HUES48 (cell line): Measurements from ENCODE around the gene GGTLC2.
"Not testable (repeated sequence)": the region's sequence is repeated elsewhere in the genome, so short reads cannot be mapped to it uniquely, and the experiment has no call there.

Experiments
- H3K27ac ChIP-seq: one replicate; pipeline ENCODE4 v1.7.0; 2013; ENCODE audit warnings: low read depth, low read length, inconsistent platforms
- H3K27me3 ChIP-seq: 2 replicates; pipeline ENCODE4 v1.6.1; 2013; ENCODE audit warnings: mild to moderate bottlenecking, low read length; ENCODE audit not compliant: control insufficient read depth, insufficient read depth
- H3K36me3 ChIP-seq: 2 replicates; pipeline ENCODE4 v1.6.1; 2013; ENCODE audit warnings: low read length; ENCODE audit not compliant: control insufficient read depth, insufficient read depth
- H3K4me1 ChIP-seq: 2 replicates; pipeline ENCODE4 v1.6.1; 2013; ENCODE audit warnings: mild to moderate bottlenecking, low read length; ENCODE audit not compliant: control insufficient read depth, insufficient read depth
- H3K4me3 ChIP-seq: 2 replicates; pipeline ENCODE4 v1.5.1; 2013; ENCODE audit warnings: mild to moderate bottlenecking, low read depth, low read length
- H3K9ac ChIP-seq: 2 replicates; pipeline ENCODE4 v1.6.1; 2013; ENCODE audit warnings: mild to moderate bottlenecking, low read depth, low read length, moderate library complexity
- H3K9me3 ChIP-seq: 2 replicates; pipeline ENCODE4 v1.6.1; 2013; ENCODE audit warnings: low read length; ENCODE audit not compliant: control insufficient read depth, insufficient read depth

The GGTLC2 gene

GRCh38 chr22:22642255-22642654 is 2.2 kb upstream of the GGTLC2 start:
- H3K36me3 ChIP-seq, H3K27me3 ChIP-seq, H3K4me3 ChIP-seq, H3K9me3 ChIP-seq, H3K4me1 ChIP-seq, H3K27ac ChIP-seq, H3K9ac ChIP-seq: not testable (repeated sequence)

- H3K9ac ChIP-seq, H3K27ac ChIP-seq, H3K4me3 ChIP-seq, H3K4me1 ChIP-seq, H3K27me3 ChIP-seq, H3K9me3 ChIP-seq, H3K36me3 ChIP-seq: not testable (repeated sequence)
These were observed 1.6 kb downstream of the GGTLC2 start for GRCh38 chr22:22645969-22646368.

GRCh38 chr22:22647952-22648351 is 3.5 kb downstream of the GGTLC2 start:
- not testable (repeated sequence) for H3K4me1 ChIP-seq, H3K9ac ChIP-seq

GRCh38 chr22:22648863-22649536 is 4.6 kb downstream of the GGTLC2 start:
- H3K4me3 ChIP-seq, H3K27me3 ChIP-seq, H3K4me1 ChIP-seq, H3K36me3 ChIP-seq, H3K9me3 ChIP-seq, H3K9ac ChIP-seq, H3K27ac ChIP-seq: not testable (repeated sequence)

More at GRCh38 chr22:22647952-22648351, 3.5 kb downstream of the GGTLC2 start:
- not testable (repeated sequence) for H3K27ac ChIP-seq, H3K9me3 ChIP-seq, H3K4me3 ChIP-seq, H3K27me3 ChIP-seq, H3K36me3 ChIP-seq

GRCh38 chr22:22649761-22650160 is 5.3 kb downstream of the GGTLC2 start:
- H3K9ac ChIP-seq, H3K27ac ChIP-seq, H3K4me1 ChIP-seq, H3K36me3 ChIP-seq, H3K9me3 ChIP-seq, H3K4me3 ChIP-seq, H3K27me3 ChIP-seq: not testable (repeated sequence)

GRCh38 chr22:22650398-22650797 is 6.0 kb downstream of the GGTLC2 start:
- H3K9ac ChIP-seq, H3K4me1 ChIP-seq, H3K4me3 ChIP-seq, H3K27me3 ChIP-seq, H3K36me3 ChIP-seq, H3K9me3 ChIP-seq, H3K27ac ChIP-seq: not testable (repeated sequence)

GRCh38 chr22:22650803-22651515 is 6.5 kb downstream of the GGTLC2 start:
- not testable (repeated sequence) for H3K27ac ChIP-seq, H3K9me3 ChIP-seq, H3K27me3 ChIP-seq, H3K9ac ChIP-seq, H3K4me3 ChIP-seq, H3K4me1 ChIP-seq, H3K36me3 ChIP-seq

DNA sequence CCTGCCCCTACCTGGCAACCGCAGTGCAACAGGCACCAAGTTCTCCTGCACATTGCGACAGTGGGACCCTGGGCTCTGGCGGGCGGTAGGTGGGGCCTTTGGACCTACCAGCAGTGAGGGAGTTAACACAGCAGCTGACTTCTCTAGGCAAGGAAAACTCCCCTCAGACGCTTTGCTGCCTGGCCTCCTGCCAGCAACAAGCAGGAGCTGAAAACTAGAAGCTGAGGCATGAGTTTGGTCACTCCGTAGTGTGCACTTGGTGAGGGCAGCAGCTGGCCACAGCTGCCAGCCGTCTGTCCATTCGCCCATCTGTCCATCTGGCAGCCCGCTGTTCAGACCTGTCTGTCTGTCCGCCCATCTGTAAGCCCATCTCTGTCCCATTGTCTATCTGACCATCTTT is 7.2 kb downstream of the GGTLC2 start:
- H3K4me3 ChIP-seq, H3K27ac ChIP-seq, H3K36me3 ChIP-seq, H3K4me1 ChIP-seq, H3K9me3 ChIP-seq, H3K9ac ChIP-seq: not testable (repeated sequence)
- H3K27me3 ChIP-seq = peaks cover 16% of the 10 kb centered on the region

DNA sequence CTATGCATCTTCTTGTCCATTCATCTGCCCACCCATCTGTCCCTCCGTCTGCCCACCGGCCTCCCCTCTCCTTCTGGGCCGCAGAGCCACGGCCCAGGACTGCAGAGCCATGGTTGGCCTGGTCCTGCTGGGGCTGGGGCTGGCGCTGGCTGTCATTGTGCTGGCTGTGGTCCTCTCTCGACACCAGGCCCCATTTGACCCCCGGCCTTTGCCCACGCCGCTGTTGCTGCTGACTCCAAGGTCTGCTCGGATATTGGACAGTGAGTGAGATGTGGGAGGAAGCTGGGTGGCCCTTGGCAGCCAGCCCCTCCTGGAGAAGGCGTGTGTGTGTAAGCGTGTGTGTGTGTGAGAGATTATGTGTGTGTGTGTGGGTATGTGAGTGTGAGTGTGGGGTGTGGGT is 7.7 kb downstream of the GGTLC2 start:
- H3K36me3 ChIP-seq, H3K4me1 ChIP-seq, H3K4me3 ChIP-seq, H3K9me3 ChIP-seq, H3K9ac ChIP-seq, H3K27ac ChIP-seq: not testable (repeated sequence)
- peaks cover 20% of the 10 kb centered on the region for H3K27me3 ChIP-seq

GRCh38 chr22:22652573-22652972 is 8.2 kb downstream of the GGTLC2 start:
- not testable (repeated sequence) for H3K36me3 ChIP-seq, H3K9me3 ChIP-seq, H3K27ac ChIP-seq, H3K4me3 ChIP-seq, H3K9ac ChIP-seq, H3K4me1 ChIP-seq
- peaks cover 25% of the 10 kb centered on the region for H3K27me3 ChIP-seq

DNA sequence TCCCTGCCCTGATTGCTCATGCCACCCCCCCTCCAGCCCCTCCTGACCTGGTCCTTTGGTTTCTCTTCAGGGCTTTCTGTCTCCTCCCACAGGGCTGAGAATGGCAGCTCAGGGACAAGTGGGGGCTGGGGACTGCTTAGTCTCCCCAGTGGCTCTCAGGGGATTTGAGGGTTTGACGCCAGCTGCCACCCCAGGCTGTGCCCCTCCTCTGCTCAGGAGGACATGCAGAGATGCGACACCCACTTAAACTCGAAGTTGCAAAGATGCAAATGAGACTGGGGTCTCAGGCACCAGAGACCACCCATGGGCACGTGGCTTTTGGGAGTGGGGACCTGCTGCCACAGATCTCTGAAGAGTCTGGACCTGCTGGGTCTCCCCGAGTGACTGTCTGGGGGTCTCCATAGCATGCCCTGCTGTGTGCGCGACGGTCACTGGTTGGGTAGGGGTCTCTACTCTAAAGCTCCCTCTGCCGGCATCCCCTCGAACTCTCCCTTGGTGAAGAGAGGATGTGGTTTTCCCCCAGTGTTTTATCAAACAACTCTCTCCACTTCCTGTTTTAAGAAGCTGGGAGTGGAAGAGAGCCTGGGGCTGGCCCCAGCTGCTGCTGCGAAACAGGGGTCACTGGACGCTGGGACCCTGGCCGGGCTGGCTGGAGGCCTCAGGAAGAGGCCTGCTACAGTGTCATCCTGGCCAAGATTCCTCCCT is 9.4 kb downstream of the GGTLC2 start:
- H3K27ac ChIP-seq, H3K36me3 ChIP-seq, H3K4me3 ChIP-seq: not testable (repeated sequence)

More for the DNA sequence above, 9.4 kb downstream of the GGTLC2 start:
- H3K9me3 ChIP-seq, H3K9ac ChIP-seq, H3K4me1 ChIP-seq: not testable (repeated sequence)
- peaks cover 37% of the 10 kb centered on the region for H3K27me3 ChIP-seq
